Effector memory CD8-positive, alpha-beta T cell (primary cell): ENCODE results near the gene IL6ST.
"Not testable (repeated sequence)": the region's sequence is repeated elsewhere in the genome, so short reads cannot be mapped to it uniquely, and the experiment has no call there.

Experiments used
- ATAC-seq: fragments of 150-1000 bp; cut with Tn5 transposase; replicated peaks from 2 replicates; pipeline ENCODE4 v1.10.0; 2021; ENCODE audit warnings: mild to moderate bottlenecking, moderate library complexity
- DNase-seq, 3 experiments: peaks; one replicate each; pipeline ENCODE4 v3.0.0; 2021
- H3K27ac Mint-ChIP-seq, 2 donors: one replicate each; pipeline ENCODE4 v1.8.0; 2022; ENCODE audit warnings: mild to moderate bottlenecking in 2 of 2, mixed read lengths in 2 of 2, moderate library complexity in 2 of 2
- H3K27me3 Mint-ChIP-seq, 2 donors: one replicate each; pipeline ENCODE4 v1.8.0; 2022; ENCODE audit warnings: mixed read lengths in 2 of 2
- H3K36me3 Mint-ChIP-seq: one replicate; pipeline ENCODE4 v1.8.0; 2022; ENCODE audit warnings: mild to moderate bottlenecking, moderate library complexity, mixed read lengths; ENCODE audit not compliant: insufficient read depth
- H3K4me1 Mint-ChIP-seq, 2 donors: one replicate each; pipeline ENCODE4 v1.8.0; 2022; ENCODE audit warnings: low read depth in 2 of 2, mixed read lengths in 2 of 2
- H3K4me3 Mint-ChIP-seq, 2 donors: one replicate each; pipeline ENCODE4 v1.8.0; 2022; ENCODE audit warnings: mild to moderate bottlenecking in 2 of 2, mixed read lengths in 2 of 2, moderate library complexity in 2 of 2
- H3K9me3 Mint-ChIP-seq, 2 donors: one replicate each; pipeline ENCODE4 v1.8.0; 2022; ENCODE audit warnings: mixed read lengths in 2 of 2

The IL6ST gene

DNA sequence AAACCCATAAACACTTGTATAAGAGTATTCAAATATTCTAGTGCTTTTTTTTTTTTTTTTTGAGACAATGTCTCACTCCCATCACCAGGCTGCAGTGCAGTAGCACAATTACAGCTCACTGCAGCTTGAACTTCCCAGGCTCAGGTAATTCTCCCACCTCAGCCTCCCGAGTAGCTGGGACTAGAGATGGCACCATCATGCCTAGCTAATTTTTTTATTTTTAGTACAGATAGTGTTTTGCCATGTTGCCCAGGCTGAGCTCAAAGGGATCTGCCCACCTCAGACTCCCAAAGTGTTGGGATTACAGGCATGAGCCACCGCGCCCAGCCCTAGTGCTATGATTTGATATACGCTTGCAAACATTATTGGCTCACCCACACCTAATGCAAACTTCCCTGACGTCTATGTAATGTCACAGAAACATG, 11.8 kb downstream of the IL6ST start:
- H3K4me3 Mint-ChIP-seq: no peak overlapping the region
- no peaks in the 10 kb centered on the region for H3K9me3 Mint-ChIP-seq
- H3K27ac Mint-ChIP-seq: no peak overlapping the region
- DNase-seq (no peak), ATAC-seq (no peak)
- peaks cover 18% of the 10 kb centered on the region for H3K36me3 Mint-ChIP-seq
- peaks cover 10 to 14% of the 10 kb centered on the region in 2 donors for H3K4me1 Mint-ChIP-seq
- H3K27me3 Mint-ChIP-seq: no peaks in the 10 kb centered on the region

DNA sequence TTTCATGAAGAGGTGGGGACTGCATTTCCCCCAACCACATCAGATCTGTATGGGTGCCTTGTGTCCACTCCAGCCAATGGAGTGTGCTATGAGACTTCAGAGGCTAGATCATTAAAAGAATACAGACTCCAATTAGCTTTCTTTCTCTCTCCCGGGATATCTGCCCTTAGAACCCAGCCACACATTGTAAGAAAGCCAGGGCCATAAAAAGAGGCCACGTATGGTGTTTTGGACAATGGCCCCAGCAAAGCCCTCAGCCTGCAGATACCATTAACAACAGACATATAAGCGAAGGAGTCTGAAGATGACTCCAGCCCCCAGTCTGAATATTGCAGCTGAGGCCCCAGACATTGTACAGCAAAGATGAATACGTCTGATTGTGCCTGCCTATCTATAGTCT, 21.5 kb downstream of the IL6ST start:
- Mint-ChIP-seq H3K27me3 (no peaks in the 10 kb centered on the region), H3K36me3 (peaks cover 43% of the 10 kb centered on the region), H3K9me3 (no peaks in the 10 kb centered on the region), H3K4me3 (no peak overlapping the region), H3K4me1 (peaks cover 5 to 10% of the 10 kb centered on the region in 2 donors), H3K27ac (no peak overlapping the region)
- ATAC-seq: no peak
- DNase-seq: no peak

DNA sequence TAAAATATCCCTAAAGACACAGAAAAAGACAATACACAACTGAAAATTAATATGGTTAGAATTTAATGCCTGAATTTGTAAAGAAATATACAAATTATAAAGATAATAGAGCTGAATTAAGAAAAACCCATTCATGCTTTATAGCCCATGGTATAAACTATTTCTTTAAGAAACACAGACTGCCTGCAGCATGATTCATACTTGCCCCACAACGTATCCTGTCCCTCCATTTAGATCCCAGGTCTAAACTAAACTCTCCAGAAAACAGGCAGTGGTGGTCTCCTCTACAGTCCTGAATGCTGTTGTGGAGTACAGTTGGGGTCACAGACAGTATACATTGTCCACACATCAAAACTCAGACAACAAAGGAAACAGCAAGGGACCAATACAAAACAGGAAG, 24.8 kb downstream of the IL6ST start:
- DNase-seq (no peak), ATAC-seq (no peak)
- Mint-ChIP-seq H3K4me1 (peaks cover 5 to 6% of the 10 kb centered on the region in 2 donors), H3K27ac (no peak overlapping the region), H3K36me3 (peaks cover 48% of the 10 kb centered on the region), H3K9me3 (no peaks in the 10 kb centered on the region), H3K27me3 (no peaks in the 10 kb centered on the region), H3K4me3 (no peak overlapping the region)

DNA sequence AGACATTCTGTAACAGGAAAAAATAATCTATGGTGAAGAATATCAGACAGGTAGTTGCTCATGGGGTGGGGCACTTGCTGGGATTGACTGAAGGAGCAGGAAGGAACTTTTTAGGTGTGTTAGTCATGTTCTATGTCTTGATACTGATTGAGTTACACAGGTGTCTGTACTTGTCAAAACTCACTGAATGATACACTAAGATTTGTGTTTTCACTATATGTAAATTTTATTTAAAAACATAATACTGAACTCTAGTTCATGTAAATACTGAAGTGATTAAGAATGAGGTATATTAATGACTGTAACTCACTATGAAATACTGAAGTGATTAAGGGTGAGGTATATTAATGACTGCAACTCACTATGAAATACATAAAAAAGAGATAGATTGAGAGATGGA, 28.5 kb downstream of the IL6ST start:
- no peak for DNase-seq
- H3K4me3 Mint-ChIP-seq: no peak overlapping the region
- no peak for ATAC-seq
- H3K27ac Mint-ChIP-seq: no peak overlapping the region
- H3K36me3 Mint-ChIP-seq: peaks cover 32% of the 10 kb centered on the region
- H3K9me3 Mint-ChIP-seq: no peaks in the 10 kb centered on the region
- H3K4me1 Mint-ChIP-seq: peaks cover 0 to 5% of the 10 kb centered on the region in 2 donors
- no peaks in the 10 kb centered on the region for H3K27me3 Mint-ChIP-seq

DNA sequence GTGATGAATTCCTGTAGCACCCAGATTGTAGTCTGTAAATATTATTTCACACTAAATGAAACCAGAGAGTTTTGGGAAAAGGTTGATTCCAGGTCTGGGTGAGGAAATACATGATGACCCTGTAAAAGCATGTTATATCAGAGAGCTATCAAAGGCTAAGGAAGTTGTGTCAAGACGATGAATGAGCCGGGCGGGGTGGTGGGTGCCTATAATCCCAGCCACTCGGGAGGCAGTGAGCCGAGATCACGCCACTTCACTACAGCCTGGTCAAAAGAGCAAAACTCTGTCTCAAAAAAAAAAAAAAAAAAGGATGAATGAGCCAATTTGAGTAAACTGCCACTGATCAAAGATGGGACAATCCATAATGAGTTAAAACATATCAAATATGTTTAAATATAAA, 29.2 kb downstream of the IL6ST start:
- DNase-seq (no peak), ATAC-seq (no peak)
- H3K9me3 Mint-ChIP-seq: no peaks in the 10 kb centered on the region
- H3K27ac Mint-ChIP-seq: no peak overlapping the region
- H3K36me3 Mint-ChIP-seq: peaks cover 37% of the 10 kb centered on the region
- peaks cover 0 to 2% of the 10 kb centered on the region in 2 donors for H3K4me1 Mint-ChIP-seq
- H3K27me3 Mint-ChIP-seq: no peaks in the 10 kb centered on the region
- no peak overlapping the region for H3K4me3 Mint-ChIP-seq

DNA sequence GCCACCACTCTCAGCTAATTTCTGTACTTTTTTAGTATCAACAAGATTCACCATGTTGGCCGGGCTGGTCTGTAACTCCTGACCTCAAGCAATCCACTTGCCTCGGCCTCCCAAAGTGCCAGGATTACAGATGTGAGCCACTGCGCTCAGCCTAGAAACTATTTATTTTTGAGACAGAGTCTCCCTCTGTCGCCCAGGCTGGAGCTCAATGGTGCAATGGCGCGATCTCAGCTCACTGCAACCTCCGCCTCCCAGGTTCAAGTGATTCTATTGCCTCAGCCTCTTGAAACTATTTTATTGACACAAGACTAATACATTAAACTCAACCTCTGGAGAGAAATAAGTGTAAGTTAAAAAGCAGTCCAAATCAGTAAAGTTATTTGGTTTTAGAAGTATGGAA, 34.0 kb downstream of the IL6ST start:
- no peak for ATAC-seq
- Mint-ChIP-seq H3K4me3 (no peak overlapping the region), H3K27ac (peak overlapping the region in 1 of 2 donors; percentile 44)

DNA sequence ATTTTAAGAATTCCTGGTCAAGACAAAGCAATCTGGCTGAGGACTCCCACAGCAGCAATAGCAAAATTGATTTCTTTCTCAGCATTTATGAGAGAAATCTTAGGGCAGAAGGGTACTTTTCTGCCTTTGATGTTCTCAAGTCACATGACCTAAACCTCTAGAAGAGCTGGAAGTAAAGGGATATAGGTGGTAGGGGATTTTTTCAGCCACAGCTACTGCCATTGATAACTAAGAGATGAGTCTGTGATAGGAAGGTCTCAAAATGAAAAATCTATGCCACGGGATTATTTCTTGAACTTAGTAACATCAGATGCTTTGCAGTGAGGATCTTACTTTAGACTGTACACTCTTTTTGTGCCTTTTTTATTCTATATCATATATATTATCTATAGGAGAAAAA, 35.6 kb downstream of the IL6ST start:
- H3K9me3 Mint-ChIP-seq: no peaks in the 10 kb centered on the region
- H3K4me1 Mint-ChIP-seq: no peaks in the 10 kb centered on the region
- no peaks in the 10 kb centered on the region for H3K27me3 Mint-ChIP-seq
- no peak for DNase-seq
- ATAC-seq: peak; percentile 31
- no peak overlapping the region for H3K27ac Mint-ChIP-seq
- no peak overlapping the region for H3K4me3 Mint-ChIP-seq
- peaks cover 53% of the 10 kb centered on the region for H3K36me3 Mint-ChIP-seq

More for the DNA sequence above, 34.0 kb downstream of the IL6ST start:
- Mint-ChIP-seq H3K27me3 (no peaks in the 10 kb centered on the region), H3K9me3 (no peaks in the 10 kb centered on the region), H3K4me1 (no peaks in the 10 kb centered on the region), H3K36me3 (peaks cover 46% of the 10 kb centered on the region)
- no peak for DNase-seq

DNA sequence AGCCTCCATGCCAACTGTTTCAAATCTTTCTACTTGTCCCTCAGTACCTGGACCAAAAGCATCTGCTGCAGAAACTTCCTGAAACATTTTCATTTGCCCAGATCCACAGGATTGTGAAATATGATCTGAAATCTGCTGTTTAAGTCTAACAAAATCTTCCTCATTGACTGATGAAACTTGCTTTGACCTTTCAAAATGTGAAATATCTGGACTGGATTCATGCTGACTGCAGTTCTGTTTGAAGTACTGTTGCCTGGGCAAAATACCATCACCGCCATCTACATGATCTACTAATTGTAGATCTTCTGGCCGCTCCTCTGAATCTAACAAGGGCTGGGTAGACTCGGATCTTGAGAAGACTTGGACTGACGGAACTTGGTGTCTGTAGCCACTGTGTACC, 53.6 kb downstream of the IL6ST start:
- Mint-ChIP-seq H3K27ac (peak overlapping the region in 1 of 2 donors; percentile 38), H3K36me3 (peaks cover 50% of the 10 kb centered on the region)
- H3K9me3 Mint-ChIP-seq, ATAC-seq, DNase-seq, H3K4me3 Mint-ChIP-seq, H3K27me3 Mint-ChIP-seq, H3K4me1 Mint-ChIP-seq: not testable (repeated sequence)

DNA sequence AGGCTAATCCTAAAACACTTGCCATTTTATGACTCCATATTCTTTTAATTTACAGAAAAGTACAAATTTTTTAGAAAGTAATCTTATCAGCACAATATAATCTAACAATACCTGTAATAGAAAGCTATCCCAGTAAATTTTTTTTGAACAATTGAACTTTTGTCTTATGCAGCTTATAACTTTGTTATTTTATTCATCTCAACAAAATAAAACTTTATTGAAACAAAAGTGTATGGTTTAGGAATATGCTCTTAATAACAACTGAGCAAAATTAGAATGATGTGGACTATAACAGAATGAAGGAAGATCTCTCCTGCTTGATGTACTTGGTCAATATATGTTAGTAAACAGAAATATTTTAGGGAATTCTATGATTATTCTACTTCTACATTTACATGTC, 57.2 kb downstream of the IL6ST start:
- H3K4me1 Mint-ChIP-seq, H3K9me3 Mint-ChIP-seq, H3K27me3 Mint-ChIP-seq, H3K4me3 Mint-ChIP-seq, DNase-seq, H3K27ac Mint-ChIP-seq, ATAC-seq: not testable (repeated sequence)
- peaks cover 20% of the 10 kb centered on the region for H3K36me3 Mint-ChIP-seq

DNA sequence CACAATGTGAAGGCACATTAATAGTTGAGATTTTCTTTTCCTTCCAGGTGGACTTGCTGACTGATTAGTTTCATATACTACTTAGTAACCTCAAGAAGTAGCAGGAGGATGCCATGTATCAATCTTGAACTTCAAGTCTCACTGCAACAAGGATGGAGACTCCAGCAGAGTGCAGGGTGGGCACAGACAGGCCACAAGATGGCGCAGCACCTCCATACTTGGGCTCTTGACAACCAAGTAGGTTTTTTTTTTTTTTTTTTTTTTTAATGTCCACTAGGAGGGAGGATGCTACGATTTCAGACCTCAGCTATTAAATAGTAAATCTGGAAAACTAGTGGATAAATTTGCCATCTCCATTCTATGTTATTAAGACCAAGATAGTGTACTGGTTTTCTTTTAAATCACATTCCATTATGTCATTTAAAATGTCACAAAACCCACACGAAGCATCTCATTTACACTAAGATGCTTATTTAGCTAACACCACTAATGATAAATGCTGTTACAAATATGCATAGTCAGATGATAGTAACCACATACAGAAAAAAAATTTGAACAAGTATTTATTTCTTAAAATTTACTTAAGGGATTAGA, 58.6 kb downstream of the IL6ST start:
- Mint-ChIP-seq H3K36me3 (peaks cover 9% of the 10 kb centered on the region), H3K27me3 (no peaks in the 10 kb centered on the region), H3K4me3 (no peak overlapping the region), H3K4me1 (no peaks in the 10 kb centered on the region), H3K9me3 (no peaks in the 10 kb centered on the region), H3K27ac (no peak overlapping the region)
- DNase-seq (peak; percentile 69 to 75 (median 74)), ATAC-seq (peak; percentile 91)

DNA sequence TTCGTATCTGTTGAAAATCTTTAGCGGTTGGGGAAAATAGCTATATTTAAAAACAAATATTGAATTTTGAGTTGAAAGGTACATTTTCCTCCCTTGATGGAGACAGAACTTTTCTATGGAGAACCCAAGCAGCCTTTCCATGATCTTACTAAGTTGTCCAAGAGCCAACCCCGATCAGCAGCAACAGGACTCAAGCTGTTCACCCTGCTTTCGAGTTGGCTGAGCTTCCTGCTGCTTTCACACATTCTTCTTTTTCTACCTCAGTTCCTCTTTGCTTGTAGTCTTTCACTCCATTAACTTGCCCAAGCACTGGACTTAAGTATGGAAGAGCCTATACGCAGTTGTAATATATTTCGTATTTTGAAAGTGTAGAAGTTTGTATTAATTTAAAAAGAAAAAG, 59.4 kb downstream of the IL6ST start:
- ATAC-seq: no peak
- Mint-ChIP-seq H3K4me1 (no peaks in the 10 kb centered on the region), H3K9me3 (no peaks in the 10 kb centered on the region), H3K27ac (no peak overlapping the region), H3K36me3 (peaks cover 3% of the 10 kb centered on the region), H3K27me3 (no peaks in the 10 kb centered on the region), H3K4me3 (no peak overlapping the region)
- DNase-seq: no peak

DNA sequence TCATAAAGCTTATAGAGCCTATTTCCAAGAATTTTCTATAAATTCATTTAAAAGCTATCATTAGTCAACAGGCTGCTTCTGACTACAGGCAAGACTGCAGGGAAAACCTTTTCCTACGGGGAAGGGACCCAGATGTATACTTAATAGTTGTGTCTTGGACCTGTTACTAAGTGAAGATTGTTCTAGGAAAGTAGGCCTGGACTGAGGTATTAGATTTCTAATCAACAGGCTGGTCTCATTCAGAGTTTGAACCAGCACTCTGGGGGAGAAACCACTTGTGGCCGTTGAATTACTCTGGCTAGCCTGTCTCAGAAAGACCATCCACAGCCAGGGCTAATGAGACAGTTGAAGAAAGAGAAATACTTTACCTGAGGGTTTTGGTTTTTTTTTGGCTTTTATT, 60.0 kb downstream of the IL6ST start:
- no peak for ATAC-seq
- Mint-ChIP-seq H3K9me3 (no peaks in the 10 kb centered on the region), H3K27me3 (peaks cover 0 to 5% of the 10 kb centered on the region in 2 donors), H3K27ac (no peak overlapping the region), H3K36me3 (no peaks in the 10 kb centered on the region), H3K4me3 (no peak overlapping the region), H3K4me1 (no peaks in the 10 kb centered on the region)
- DNase-seq: no peak

DNA sequence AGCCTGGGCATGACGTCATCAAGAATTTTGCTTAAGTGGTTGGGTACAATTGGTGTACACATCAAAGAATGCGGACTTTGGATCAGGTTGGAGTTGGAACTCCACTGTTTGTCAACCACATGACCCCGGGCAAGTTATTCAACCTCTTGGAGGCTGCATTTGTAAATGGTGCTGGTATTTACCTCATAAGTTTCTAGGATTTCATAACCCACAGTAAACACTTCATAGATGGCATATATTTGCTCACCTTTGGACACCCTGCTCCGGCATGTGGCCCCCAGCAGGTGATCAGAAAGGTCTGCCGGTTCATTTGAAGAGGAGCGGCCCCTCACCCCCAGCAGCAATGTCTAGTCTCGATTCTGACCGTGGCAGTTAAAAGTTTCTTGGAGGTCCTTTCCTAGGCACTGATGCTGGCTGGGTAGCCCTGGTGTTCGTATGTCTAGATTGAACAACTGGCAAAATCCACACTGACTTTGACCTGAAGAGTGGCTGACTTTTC, 60.6 kb downstream of the IL6ST start:
- H3K27ac Mint-ChIP-seq: no peak overlapping the region
- no peaks in the 10 kb centered on the region for H3K9me3 Mint-ChIP-seq
- H3K27me3 Mint-ChIP-seq: peaks cover 0 to 8% of the 10 kb centered on the region in 2 donors
- DNase-seq (no peak), ATAC-seq (no peak)
- no peaks in the 10 kb centered on the region for H3K36me3 Mint-ChIP-seq
- H3K4me1 Mint-ChIP-seq: no peaks in the 10 kb centered on the region
- no peak overlapping the region for H3K4me3 Mint-ChIP-seq

DNA sequence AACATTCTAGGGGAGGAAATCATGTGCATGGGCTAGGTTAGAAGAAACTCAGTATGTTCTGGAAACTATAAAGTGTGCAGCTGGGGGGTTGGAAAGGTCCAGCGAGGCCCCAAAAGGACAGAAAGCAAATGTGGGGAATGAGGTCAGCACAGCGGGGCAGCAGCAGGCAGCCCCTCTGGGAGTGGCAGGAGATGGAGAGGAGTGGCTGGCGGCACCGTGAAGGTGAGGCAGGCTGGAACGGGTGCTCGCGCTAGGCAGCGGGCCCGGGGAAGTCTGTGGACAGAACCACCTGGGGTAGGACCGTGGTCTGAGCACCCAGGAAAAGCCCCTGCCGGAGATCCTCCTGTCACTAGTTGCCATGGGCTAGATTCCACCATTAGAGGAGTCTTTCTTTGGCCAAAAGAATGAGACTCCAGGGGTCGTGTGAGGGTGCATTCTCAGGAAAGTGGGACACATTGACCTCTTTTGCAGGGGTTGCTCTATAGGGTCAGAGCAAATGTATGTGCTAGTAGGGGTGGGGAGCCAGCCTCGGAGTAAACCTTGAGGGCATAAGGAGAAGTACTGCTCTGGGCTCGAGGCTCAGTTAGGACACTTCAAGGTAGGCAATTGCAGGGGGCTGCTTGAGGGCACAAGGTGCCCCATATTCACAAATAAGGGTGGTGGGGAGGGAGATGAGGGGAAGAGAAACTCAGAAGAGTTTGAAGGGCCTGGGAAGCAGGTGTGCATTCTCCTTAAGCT, 61.2 kb downstream of the IL6ST start:
- Mint-ChIP-seq H3K27me3 (peaks cover 0 to 8% of the 10 kb centered on the region in 2 donors), H3K4me3 (no peak overlapping the region), H3K36me3 (no peaks in the 10 kb centered on the region), H3K4me1 (no peaks in the 10 kb centered on the region), H3K9me3 (no peaks in the 10 kb centered on the region), H3K27ac (no peak overlapping the region)
- ATAC-seq (no peak), DNase-seq (no peak)
